Measurements from ENCODE around the gene NDUFS2. TPM values are rescaled to one million over a fixed set of nuclear protein-coding genes. Genes with fewer than 3 reads are reported as not detected.

NDUFS2 gene
- total RNA-seq, 4 donors from 2014 or later, result 93.4 to 121 (median 100) TPM

DNA sequence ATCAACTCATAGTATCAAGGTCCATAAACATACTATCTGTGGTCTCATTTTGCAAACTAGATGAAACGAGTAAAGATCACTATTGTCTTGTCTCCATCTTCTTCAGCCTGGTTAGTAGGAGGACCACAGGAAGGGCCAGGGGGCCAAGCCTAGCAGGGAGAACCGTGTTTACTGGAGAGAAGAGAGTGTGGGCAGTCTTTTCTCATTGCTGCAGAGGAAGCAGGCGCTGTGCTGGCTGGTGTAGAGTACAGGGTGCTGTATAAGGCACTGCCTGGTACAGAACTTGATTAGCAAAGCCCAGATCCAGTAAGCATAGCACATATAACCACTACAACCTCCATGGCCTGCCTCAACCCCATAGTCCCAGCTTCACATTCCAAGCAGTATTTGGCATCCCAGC, 14.9 kb upstream of the NDUFS2 start:
- Histone ChIP-seq H3K36me3 (peaks cover 0 to 16% of the 10 kb centered on the region in 2 donors), H3K4me1 (peaks cover 0 to 19% (median 0%) of the 10 kb centered on the region in 3 donors), H3K4me3 (no peak overlapping the region), H3K9me3 (no peaks in the 10 kb centered on the region), H3K27ac (no peak overlapping the region), H3K27me3 (peaks cover 4% of the 10 kb centered on the region)
- ATAC-seq, result no peak
- 66 to 76% methylated on average over 2 to 3 of the region's 3 CpGs for WGBS, 2 donors (ENCODE audit: low coverage in 1 of 2)
- TF ChIP-seq EP300 (IDR thresholded peaks at IDR 0.05), result no peak
- TF ChIP-seq POLR2A (IDR thresholded peaks at IDR 0.05), result no peak
- TF ChIP-seq, protein P1, sequence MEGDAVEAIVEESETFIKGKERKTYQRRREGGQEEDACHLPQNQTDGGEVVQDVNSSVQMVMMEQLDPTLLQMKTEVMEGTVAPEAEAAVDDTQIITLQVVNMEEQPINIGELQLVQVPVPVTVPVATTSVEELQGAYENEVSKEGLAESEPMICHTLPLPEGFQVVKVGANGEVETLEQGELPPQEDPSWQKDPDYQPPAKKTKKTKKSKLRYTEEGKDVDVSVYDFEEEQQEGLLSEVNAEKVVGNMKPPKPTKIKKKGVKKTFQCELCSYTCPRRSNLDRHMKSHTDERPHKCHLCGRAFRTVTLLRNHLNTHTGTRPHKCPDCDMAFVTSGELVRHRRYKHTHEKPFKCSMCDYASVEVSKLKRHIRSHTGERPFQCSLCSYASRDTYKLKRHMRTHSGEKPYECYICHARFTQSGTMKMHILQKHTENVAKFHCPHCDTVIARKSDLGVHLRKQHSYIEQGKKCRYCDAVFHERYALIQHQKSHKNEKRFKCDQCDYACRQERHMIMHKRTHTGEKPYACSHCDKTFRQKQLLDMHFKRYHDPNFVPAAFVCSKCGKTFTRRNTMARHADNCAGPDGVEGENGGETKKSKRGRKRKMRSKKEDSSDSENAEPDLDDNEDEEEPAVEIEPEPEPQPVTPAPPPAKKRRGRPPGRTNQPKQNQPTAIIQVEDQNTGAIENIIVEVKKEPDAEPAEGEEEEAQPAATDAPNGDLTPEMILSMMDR (IDR thresholded peaks at IDR 0.05), result no peak
- TF ChIP-seq POLR2AphosphoS5 (IDR thresholded peaks at IDR 0.05), result no peak

DNA sequence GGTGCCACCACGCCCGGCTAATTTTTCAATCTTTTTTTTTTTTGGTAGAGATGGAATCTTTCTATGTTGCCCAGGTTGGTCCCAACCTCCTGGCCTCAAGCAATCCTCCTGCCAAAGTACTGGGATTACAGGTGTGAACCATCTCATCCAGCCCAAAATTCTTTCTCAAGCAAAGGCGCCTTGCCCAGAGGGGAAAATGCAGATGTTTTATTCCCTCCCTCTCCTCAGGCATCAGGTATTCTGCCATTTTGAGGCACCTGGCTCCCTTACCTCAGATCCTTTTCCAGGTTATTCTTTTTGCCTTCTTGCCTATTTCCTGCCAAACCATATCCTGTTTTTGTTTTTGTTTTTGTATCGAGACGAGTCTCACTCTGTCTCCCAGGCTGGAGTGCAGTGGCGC, 13.8 kb upstream of the NDUFS2 start:
- no peaks in the 10 kb centered on the region for H3K9me3 ChIP-seq
- TF ChIP-seq POLR2AphosphoS5 (IDR thresholded peaks at IDR 0.05) (no peak), POLR2A (IDR thresholded peaks at IDR 0.05) (no peak), EP300 (IDR thresholded peaks at IDR 0.05) (no peak)
- TF ChIP-seq, protein P1 (IDR thresholded peaks at IDR 0.05), result no peak
- H3K27me3 ChIP-seq, result peaks cover 4% of the 10 kb centered on the region
- H3K4me1 ChIP-seq, result peaks cover 0 to 30% (median 5%) of the 10 kb centered on the region in 3 donors
- no peak overlapping the region for H3K27ac ChIP-seq
- no peak overlapping the region for H3K4me3 ChIP-seq
- WGBS, 2 donors (ENCODE audit: low coverage in 1 of 2), result 83% methylated on average over 6 of the region's 6 CpGs; no CpG with 5 or more reads in 1 of the 2 donors
- H3K36me3 ChIP-seq, result peaks cover 0 to 16% of the 10 kb centered on the region in 2 donors
- no peak for ATAC-seq

DNA sequence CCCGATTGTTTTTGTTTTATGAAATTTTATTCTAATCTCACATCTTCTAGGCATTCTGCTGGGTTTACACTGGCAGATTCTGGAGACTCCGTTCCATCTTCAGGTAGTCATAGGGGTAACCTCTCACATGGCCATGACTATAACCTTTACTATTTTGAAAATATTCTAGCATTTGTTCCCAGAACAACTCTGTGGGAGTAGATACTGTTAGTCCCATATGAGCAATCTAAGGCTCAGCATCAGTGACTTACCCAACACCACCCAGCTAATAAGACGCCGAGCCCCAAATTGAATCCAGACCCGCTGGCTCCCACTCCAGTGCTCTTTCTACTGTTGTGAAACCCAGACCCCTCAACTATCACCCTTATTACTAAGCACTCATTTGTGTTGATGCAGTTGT, 13.1 kb upstream of the NDUFS2 start:
- H3K36me3 ChIP-seq, result peaks cover 0 to 16% of the 10 kb centered on the region in 2 donors
- peaks cover 4% of the 10 kb centered on the region for H3K27me3 ChIP-seq
- peaks cover 0 to 36% (median 5%) of the 10 kb centered on the region in 3 donors for H3K4me1 ChIP-seq
- H3K9me3 ChIP-seq, result no peaks in the 10 kb centered on the region
- no peak overlapping the region for H3K27ac ChIP-seq
- WGBS, 2 donors (ENCODE audit: low coverage in 1 of 2), result 78 to 88% methylated on average over 4 to 5 of the region's 5 CpGs
- no peak overlapping the region for H3K4me3 ChIP-seq
- TF ChIP-seq POLR2AphosphoS5 (IDR thresholded peaks at IDR 0.05) (no peak), POLR2A (IDR thresholded peaks at IDR 0.05) (no peak)
- no peak for ATAC-seq

DNA sequence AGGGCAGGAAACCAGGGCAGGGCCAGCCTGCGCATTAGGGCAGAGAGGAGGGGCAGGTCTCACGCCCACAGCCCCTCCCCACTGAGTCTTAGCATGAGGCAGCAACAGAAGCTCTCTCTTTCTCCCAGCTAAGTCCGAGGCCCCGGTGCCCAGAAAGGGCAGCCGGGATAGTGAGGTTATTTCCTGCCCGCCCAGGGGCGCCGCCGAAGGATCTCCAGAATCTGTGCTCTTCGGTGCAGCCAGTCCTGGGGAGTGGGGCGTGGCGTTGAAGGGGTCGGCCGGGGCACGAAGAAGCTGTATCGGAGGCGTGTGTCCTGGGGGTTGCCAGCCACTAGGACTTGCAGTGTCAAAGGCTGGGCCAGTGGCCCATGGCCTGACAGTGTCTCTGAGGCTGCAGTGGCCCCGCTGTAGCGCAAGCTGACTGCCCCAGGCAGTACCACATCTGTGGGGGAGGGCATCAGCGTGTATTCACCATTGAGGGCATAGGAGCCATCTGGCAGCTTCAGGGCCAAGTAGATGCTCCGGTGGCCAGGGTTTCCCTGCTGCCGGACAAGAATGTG, 11.1 kb upstream of the NDUFS2 start:
- H3K36me3 ChIP-seq, result peaks cover 0 to 19% of the 10 kb centered on the region in 2 donors
- H3K27me3 ChIP-seq, result peaks cover 4% of the 10 kb centered on the region
- WGBS, 2 donors (ENCODE audit: low coverage in 1 of 2), result 77% methylated on average over 4 of the region's 22 CpGs; no CpG with 5 or more reads in 1 of the 2 donors
- TF ChIP-seq POLR2AphosphoS5 (IDR thresholded peaks at IDR 0.05) (no peak), POLR2A (IDR thresholded peaks at IDR 0.05) (no peak), EP300 (IDR thresholded peaks at IDR 0.05) (no peak)
- TF ChIP-seq, protein P1 (IDR thresholded peaks at IDR 0.05), result no peak
- no peak overlapping the region for H3K4me3 ChIP-seq
- no peak for ATAC-seq
- no peaks in the 10 kb centered on the region for H3K9me3 ChIP-seq
- H3K4me1 ChIP-seq, result peaks cover 0 to 42% (median 5%) of the 10 kb centered on the region in 3 donors
- no peak overlapping the region for H3K27ac ChIP-seq

DNA sequence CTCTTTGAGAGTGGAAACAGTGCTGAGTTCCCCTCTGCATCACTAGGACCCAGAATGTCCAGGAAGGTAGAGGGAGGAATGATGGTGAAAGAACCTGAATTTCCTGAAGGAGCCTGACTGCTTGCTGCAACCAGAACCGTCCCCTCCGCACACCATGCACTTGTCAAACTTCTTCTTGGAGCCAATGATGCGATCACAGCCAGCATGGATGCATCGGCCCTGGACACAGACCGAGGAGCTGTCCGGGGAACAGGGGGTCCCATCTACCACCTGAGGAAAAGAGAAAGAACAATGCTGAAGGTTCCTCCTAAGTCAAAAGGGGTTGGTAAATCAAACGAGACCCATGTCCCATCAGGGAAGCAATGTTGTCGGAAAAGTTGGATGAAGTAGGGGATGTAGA, 10.2 kb upstream of the NDUFS2 start:
- H3K27ac ChIP-seq, result no peak overlapping the region
- no peaks in the 10 kb centered on the region for H3K9me3 ChIP-seq
- no peak overlapping the region for H3K4me3 ChIP-seq
- ATAC-seq, result no peak
- H3K4me1 ChIP-seq, result peaks cover 0 to 51% (median 11%) of the 10 kb centered on the region in 3 donors
- H3K27me3 ChIP-seq, result peaks cover 4% of the 10 kb centered on the region
- WGBS, 2 donors (ENCODE audit: low coverage in 1 of 2), result 48 to 70% methylated on average over 5 to 7 of the region's 8 CpGs
- H3K36me3 ChIP-seq, result peaks cover 0 to 19% of the 10 kb centered on the region in 2 donors
- TF ChIP-seq POLR2AphosphoS5 (IDR thresholded peaks at IDR 0.05) (no peak), EP300 (IDR thresholded peaks at IDR 0.05) (no peak), POLR2A (IDR thresholded peaks at IDR 0.05) (no peak)
- TF ChIP-seq, protein P1 (IDR thresholded peaks at IDR 0.05), result no peak
